22Rv1 (cell line): ENCODE results near the gene TMEM63B.
"Not testable (repeated sequence)": the region's sequence is repeated elsewhere in the genome, so short reads cannot be mapped to it uniquely, and the experiment has no call there.

Experiments
- H3K27ac ChIP-seq: fragments of 450-650 bp; 2 replicates; pipeline ENCODE4 v1.5.1; 2017
- CTCF ChIP-seq: fragments of 450-650 bp; IDR thresholded peaks from 2 replicates; pipeline ENCODE4 v1.5.1; 2017; ENCODE audit warnings: mild to moderate bottlenecking
- ZFX ChIP-seq: fragments of 450-650 bp; IDR thresholded peaks from 2 replicates; pipeline ENCODE4 v1.6.1; 2017; ENCODE audit warnings: antibody characterized with exemption, borderline replicate concordance

TMEM63B gene

GRCh38 chr6:44179072-44179536 is 51.8 kb downstream of the TMEM63B start:
- TF ChIP-seq ZFX (no peak), CTCF (no peak)
- no peak overlapping the region for H3K27ac ChIP-seq

- H3K27ac ChIP-seq: no peak overlapping the region
Observed at GRCh38 chr6:44179648-44180047, 52.3 kb downstream of the TMEM63B start.

GRCh38 chr6:44180406-44180805 is 53.1 kb downstream of the TMEM63B start:
- H3K27ac ChIP-seq: no peak overlapping the region
- TF ChIP-seq CTCF (no peak), ZFX (no peak)

More at GRCh38 chr6:44179648-44180047, 52.3 kb downstream of the TMEM63B start:
- no peak for TF ChIP-seq CTCF
- no peak for TF ChIP-seq ZFX

GRCh38 chr6:44180886-44181285 is 53.5 kb downstream of the TMEM63B start:
- H3K27ac ChIP-seq: no peak overlapping the region

GRCh38 chr6:44181784-44182183 is 54.4 kb downstream of the TMEM63B start:
- not testable (repeated sequence) for H3K27ac ChIP-seq

More at GRCh38 chr6:44180886-44181285, 53.5 kb downstream of the TMEM63B start:
- no peak for TF ChIP-seq ZFX
- TF ChIP-seq CTCF: no peak

GRCh38 chr6:44182911-44183390 is 55.6 kb downstream of the TMEM63B start:
- no peak overlapping the region for H3K27ac ChIP-seq
- no peak for TF ChIP-seq ZFX
- TF ChIP-seq CTCF: no peak

GRCh38 chr6:44183783-44184182 is 56.4 kb downstream of the TMEM63B start:
- no peak for TF ChIP-seq CTCF
- no peak for TF ChIP-seq ZFX
- H3K27ac ChIP-seq: no peak overlapping the region

- H3K27ac ChIP-seq: not testable (repeated sequence)
Observed at GRCh38 chr6:44185356-44185755, 58.0 kb downstream of the TMEM63B start.
